HepG2 (cell line): ENCODE results near the gene TRIAP1. TPM values are rescaled to one million over a fixed set of nuclear protein-coding genes. Genes with fewer than 3 reads are reported as not detected.
A peak's percentile ranks its signal among the peaks of the same experiment; 100 is the strongest.

Experiments
- GTF3A ChIP-seq: sonication (generic); formaldehyde crosslinking; conservative IDR thresholded peaks from 2 replicates; pipeline ENCODE4 v1.4.0; 2020; ENCODE audit warnings: mild to moderate bottlenecking, missing genetic modification reagents
- MAFF ChIP-seq: IDR thresholded peaks from 2 replicates; pipeline ENCODE4 v1.6.1; 2011; ENCODE audit warnings: low read depth, low read length, improper control_type of control experiment
- NCOA5 ChIP-seq: sonication (generic); formaldehyde crosslinking; IDR thresholded peaks from 2 replicates; pipeline ENCODE4 v1.4.0; 2020; ENCODE audit warnings: missing genetic modification reagents
- NFYC ChIP-seq: IDR thresholded peaks from 2 replicates; pipeline ENCODE4 v1.6.1; 2016; ENCODE audit warnings: missing genetic modification reagents, missing compliant biosample characterization
- RAD21 ChIP-seq: fragments of 450-650 bp; formaldehyde crosslinking; IDR thresholded peaks from 2 replicates; pipeline ENCODE4 v1.5.0; 2020; ENCODE audit warnings: mild to moderate bottlenecking
- RFX5 ChIP-seq: IDR thresholded peaks from 2 replicates; pipeline ENCODE4 v1.6.1; 2011; ENCODE audit warnings: low read depth, low read length, improper control_type of control experiment
- TGIF2 ChIP-seq: IDR thresholded peaks from 2 replicates; pipeline ENCODE4 v1.6.1; 2016; ENCODE audit warnings: control low read depth, missing compliant biosample characterization
- ZFYVE20 ChIP-seq: sonication (generic); formaldehyde crosslinking; IDR thresholded peaks from 2 replicates; pipeline ENCODE4 v1.8.0; 2023; ENCODE audit warnings: low read depth, mild to moderate bottlenecking, moderate library complexity, missing genetic modification reagents, borderline replicate concordance
- ZNF234 ChIP-seq: sonication (generic); formaldehyde crosslinking; conservative IDR thresholded peaks from 2 replicates; pipeline ENCODE4 v1.5.1; 2020; ENCODE audit warnings: mild to moderate bottlenecking, missing genetic modification reagents
- ZNF431 ChIP-seq: sonication (generic); formaldehyde crosslinking; IDR thresholded peaks from 2 replicates; pipeline ENCODE4 v1.9.0; 2022; ENCODE audit warnings: missing genetic modification reagents, low read depth, mild to moderate bottlenecking, borderline replicate concordance
- ZNF619 ChIP-seq: sonication (generic); formaldehyde crosslinking; IDR thresholded peaks from 2 replicates; pipeline ENCODE4 v1.4.0; 2020; ENCODE audit warnings: mild to moderate bottlenecking, missing genetic modification reagents
- ZNF749 ChIP-seq: sonication (generic); formaldehyde crosslinking; IDR thresholded peaks from 2 replicates; pipeline ENCODE4 v1.8.0; 2022; ENCODE audit warnings: mild to moderate bottlenecking, missing genetic modification reagents, moderate library complexity, borderline replicate concordance
- ZSCAN20 ChIP-seq: sonication (generic); formaldehyde crosslinking; IDR thresholded peaks from 2 replicates; pipeline ENCODE4 v1.4.0; 2020; ENCODE audit warnings: missing genetic modification reagents, mild to moderate bottlenecking, borderline replicate concordance
- polyA plus RNA-seq, 8 experiments: library from polyadenylated mRNA; depleted of rRNA in 3 of 8; stranded (reverse) in 7 of 8; unstranded in 1 of 8; fragments of >200 nt; fragmentation: Illumina TruSeq in 4 of 8; extraction: Trizol in 4 of 8; gene quantifications; 2 replicates each; pipeline versions ENCODE4 v1.2.1 to v1.2.3, GENCODE V29; 2011 to 2016; ENCODE audit warnings: low read depth in 4 of 8, missing spikeins in 1 of 8, mixed read lengths in 1 of 8; ENCODE audit not compliant: insufficient read depth in 1 of 8
- total RNA-seq, 5 experiments: library from RNA; depleted of rRNA; stranded (reverse); fragments of >200 nt; fragmentation: Illumina TruSeq; extraction: Trizol; gene quantifications; 2 replicates each; pipeline ENCODE4 v1.2.3, GENCODE V29; 2016; ENCODE audit warnings: low read depth in 1 of 5
- TF ChIP-seq, protein P1 (sequence below), 2 experiments: fragments of 450-650 bp in 1 of 2; sonication (generic) in 1 of 2; formaldehyde crosslinking in 1 of 2; IDR thresholded peaks; 2 replicates each; pipeline versions ENCODE4 v1.6.1 to v1.8.0; 2016 to 2022; ENCODE audit warnings: antibody characterized with exemption in 1 of 2, mild to moderate bottlenecking in 1 of 2, missing genetic modification reagents in 1 of 2
- TF ChIP-seq, protein P2 (sequence below): sonication (generic); formaldehyde crosslinking; IDR thresholded peaks from 2 replicates; pipeline ENCODE4 v1.5.0; 2020; ENCODE audit warnings: missing genetic modification reagents
- TF ChIP-seq, protein P3 (sequence below): sonication (generic); formaldehyde crosslinking; IDR thresholded peaks from 2 replicates; pipeline ENCODE4 v1.4.0; 2020; ENCODE audit warnings: missing genetic modification reagents, mild to moderate bottlenecking, borderline replicate concordance

TRIAP1 gene
- total and polyA plus RNA-seq, 2 of the 13 experiments (the other 11 are each of a cell fraction or from before 2014, with no cell fraction given): 55.0 to 117 TPM

DNA sequence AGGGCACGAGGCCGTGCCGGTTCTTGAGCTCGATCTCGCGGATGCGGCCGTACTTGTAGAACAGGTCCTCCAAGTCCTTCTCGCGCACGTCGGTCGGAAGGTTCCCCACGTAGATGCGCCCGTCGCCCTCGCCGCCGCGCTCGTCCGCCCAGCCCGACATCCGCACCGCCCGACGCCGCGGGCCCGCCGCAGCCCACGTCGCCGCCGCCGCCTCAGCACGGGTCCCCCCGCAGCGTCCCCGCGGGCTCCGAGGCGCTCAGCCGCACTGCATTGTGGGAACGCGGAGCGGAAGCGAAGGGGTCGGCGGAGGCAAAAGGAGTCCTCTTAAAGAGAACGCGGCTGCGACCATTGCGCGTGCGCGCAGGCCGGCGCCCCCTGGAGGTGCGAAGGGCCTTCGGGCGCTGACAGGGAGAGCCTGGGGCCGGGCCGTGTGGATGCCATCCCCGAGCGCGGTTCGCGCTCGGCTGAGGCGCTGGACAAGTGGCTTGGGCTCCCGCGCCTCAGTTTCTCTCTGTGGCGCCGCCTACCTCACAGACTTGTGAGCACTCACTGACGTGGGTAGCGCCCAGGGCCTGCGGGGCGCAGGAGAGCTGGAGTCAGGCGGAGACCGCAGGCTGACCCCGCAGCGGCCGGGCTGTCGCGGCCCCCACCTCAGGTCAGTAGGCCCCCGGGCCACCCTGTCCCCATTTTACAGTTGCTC, 23.4 kb upstream of the TRIAP1 start, which contains the start of gene SRSF9 (continued):
- TF ChIP-seq, protein P1, sequence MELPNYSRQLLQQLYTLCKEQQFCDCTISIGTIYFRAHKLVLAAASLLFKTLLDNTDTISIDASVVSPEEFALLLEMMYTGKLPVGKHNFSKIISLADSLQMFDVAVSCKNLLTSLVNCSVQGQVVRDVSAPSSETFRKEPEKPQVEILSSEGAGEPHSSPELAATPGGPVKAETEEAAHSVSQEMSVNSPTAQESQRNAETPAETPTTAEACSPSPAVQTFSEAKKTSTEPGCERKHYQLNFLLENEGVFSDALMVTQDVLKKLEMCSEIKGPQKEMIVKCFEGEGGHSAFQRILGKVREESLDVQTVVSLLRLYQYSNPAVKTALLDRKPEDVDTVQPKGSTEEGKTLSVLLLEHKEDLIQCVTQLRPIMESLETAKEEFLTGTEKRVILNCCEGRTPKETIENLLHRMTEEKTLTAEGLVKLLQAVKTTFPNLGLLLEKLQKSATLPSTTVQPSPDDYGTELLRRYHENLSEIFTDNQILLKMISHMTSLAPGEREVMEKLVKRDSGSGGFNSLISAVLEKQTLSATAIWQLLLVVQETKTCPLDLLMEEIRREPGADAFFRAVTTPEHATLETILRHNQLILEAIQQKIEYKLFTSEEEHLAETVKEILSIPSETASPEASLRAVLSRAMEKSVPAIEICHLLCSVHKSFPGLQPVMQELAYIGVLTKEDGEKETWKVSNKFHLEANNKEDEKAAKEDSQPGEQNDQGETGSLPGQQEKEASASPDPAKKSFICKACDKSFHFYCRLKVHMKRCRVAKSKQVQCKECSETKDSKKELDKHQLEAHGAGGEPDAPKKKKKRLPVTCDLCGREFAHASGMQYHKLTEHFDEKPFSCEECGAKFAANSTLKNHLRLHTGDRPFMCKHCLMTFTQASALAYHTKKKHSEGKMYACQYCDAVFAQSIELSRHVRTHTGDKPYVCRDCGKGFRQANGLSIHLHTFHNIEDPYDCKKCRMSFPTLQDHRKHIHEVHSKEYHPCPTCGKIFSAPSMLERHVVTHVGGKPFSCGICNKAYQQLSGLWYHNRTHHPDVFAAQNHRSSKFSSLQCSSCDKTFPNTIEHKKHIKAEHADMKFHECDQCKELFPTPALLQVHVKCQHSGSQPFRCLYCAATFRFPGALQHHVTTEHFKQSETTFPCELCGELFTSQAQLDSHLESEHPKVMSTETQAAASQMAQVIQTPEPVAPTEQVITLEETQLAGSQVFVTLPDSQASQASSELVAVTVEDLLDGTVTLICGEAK (IDR thresholded peaks at IDR 0.05): no peak
- TF ChIP-seq, protein P1 (CRISPR knock-in tag; IDR thresholded peaks at IDR 0.05): peak; percentile 45; the same call in 1 of the 2 replicates
- TF ChIP-seq ZFYVE20: 0 out of 2 replicates have a peak, but pooled peaks have one; percentile 82
- TF ChIP-seq MAFF: no peak
- TF ChIP-seq ZNF431 (CRISPR knock-in tag): peak; percentile 92
- TF ChIP-seq TGIF2 (CRISPR knock-in tag): peak; percentile 60; the same call in 1 of the 2 replicates
- no peak for TF ChIP-seq ZNF234
- TF ChIP-seq GTF3A (CRISPR knock-in tag): no peak
- no peak for TF ChIP-seq ZNF619 (CRISPR knock-in tag)
- TF ChIP-seq ZNF749 (CRISPR knock-in tag): 0 out of 2 replicates have a peak, but pooled peaks have one; percentile 28
- TF ChIP-seq, protein P2, sequence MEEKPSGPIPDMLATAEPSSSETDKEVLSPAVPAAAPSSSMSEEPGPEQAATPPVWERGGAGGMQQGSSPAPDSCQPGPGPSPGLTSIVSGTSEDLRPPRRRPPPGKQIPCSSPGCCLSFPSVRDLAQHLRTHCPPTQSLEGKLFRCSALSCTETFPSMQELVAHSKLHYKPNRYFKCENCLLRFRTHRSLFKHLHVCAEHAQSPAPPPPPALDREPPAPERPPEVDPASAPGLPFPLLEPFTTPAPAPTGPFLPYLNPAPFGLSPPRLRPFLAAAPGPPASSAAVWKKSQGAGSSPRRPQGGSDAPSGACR (CRISPR knock-in tag): no peak; the same call in 1 of the 2 replicates
- TF ChIP-seq ZSCAN20 (CRISPR knock-in tag): no peak
- TF ChIP-seq, protein P3, sequence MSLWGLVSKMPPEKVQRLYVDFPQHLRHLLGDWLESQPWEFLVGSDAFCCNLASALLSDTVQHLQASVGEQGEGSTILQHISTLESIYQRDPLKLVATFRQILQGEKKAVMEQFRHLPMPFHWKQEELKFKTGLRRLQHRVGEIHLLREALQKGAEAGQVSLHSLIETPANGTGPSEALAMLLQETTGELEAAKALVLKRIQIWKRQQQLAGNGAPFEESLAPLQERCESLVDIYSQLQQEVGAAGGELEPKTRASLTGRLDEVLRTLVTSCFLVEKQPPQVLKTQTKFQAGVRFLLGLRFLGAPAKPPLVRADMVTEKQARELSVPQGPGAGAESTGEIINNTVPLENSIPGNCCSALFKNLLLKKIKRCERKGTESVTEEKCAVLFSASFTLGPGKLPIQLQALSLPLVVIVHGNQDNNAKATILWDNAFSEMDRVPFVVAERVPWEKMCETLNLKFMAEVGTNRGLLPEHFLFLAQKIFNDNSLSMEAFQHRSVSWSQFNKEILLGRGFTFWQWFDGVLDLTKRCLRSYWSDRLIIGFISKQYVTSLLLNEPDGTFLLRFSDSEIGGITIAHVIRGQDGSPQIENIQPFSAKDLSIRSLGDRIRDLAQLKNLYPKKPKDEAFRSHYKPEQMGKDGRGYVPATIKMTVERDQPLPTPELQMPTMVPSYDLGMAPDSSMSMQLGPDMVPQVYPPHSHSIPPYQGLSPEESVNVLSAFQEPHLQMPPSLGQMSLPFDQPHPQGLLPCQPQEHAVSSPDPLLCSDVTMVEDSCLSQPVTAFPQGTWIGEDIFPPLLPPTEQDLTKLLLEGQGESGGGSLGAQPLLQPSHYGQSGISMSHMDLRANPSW: no peak; the same call in 1 of the 2 replicates
- peak; percentile 53; the same call in 1 of the 2 replicates for TF ChIP-seq RAD21 (CRISPR knock-in tag)
- no peak for TF ChIP-seq NCOA5
- TF ChIP-seq NFYC (CRISPR knock-in tag): 0 out of 2 replicates have a peak, but pooled peaks have one; percentile 16
- TF ChIP-seq RFX5: peak; percentile 26; the same call in 1 of the 2 replicates
